GM12878 (cell line): ENCODE data around the gene ACO1.

Experiments
- EZH2 ChIP-seq: IDR thresholded peaks from 2 replicates; pipeline ENCODE4 v1.6.1; 2012; ENCODE audit warnings: low read depth, mild to moderate bottlenecking, control low read depth, inconsistent platforms, low read length, borderline replicate concordance; ENCODE audit not compliant: control insufficient read depth
- RFX5 ChIP-seq: IDR thresholded peaks from 2 replicates; pipeline ENCODE4 v1.6.1; 2011; ENCODE audit warnings: low read depth, low read length, improper control_type of control experiment

- no peak for TF ChIP-seq RFX5
- no peak for TF ChIP-seq EZH2
These were observed 10.1 kb downstream of the ACO1 start for GRCh38 chr9:32394381-32395049.
